Lung (tissue), 12 donors: ENCODE data around the gene NFKBIB. TPM values are rescaled to one million over a fixed set of nuclear protein-coding genes. Genes with fewer than 3 reads are reported as not detected.

Experiments used
- ATAC-seq: fragments of 200-7000 bp; cut with Tn5 transposase; one replicate; pipeline ENCODE4 v1.9.1; 2020; ENCODE audit warnings: moderate number of reproducible peaks; ENCODE audit not compliant: insufficient read depth, low FRiP score
- DNase-seq, 3 donors: peaks; one replicate each; pipeline ENCODE4 v3.0.0-alpha.2; 2013 to 2017
- H3K27ac ChIP-seq, 2 donors: one replicate each; pipeline ENCODE4 v1.5.1; 2013; ENCODE audit warnings: mild to moderate bottlenecking in 2 of 2, moderate library complexity in 2 of 2, control low read depth in 1 of 2, inconsistent platforms in 1 of 2, low read depth in 1 of 2, low read length in 1 of 2
- H3K27me3 ChIP-seq, 3 donors: one replicate each; pipeline ENCODE4 v1.5.1; 2013; ENCODE audit warnings: low read length in 2 of 3; ENCODE audit not compliant: control insufficient read depth in 3 of 3, insufficient read depth in 3 of 3
- H3K36me3 ChIP-seq, 4 donors: one replicate each; pipeline ENCODE4 v1.5.1; 2013; ENCODE audit warnings: low read length in 4 of 4, mild to moderate bottlenecking in 1 of 4, moderate library complexity in 1 of 4; ENCODE audit not compliant: control insufficient read depth in 4 of 4, insufficient read depth in 4 of 4
- H3K4me1 ChIP-seq, 5 donors: one replicate each; pipeline ENCODE4 v1.5.1; 2013; ENCODE audit warnings: low read length in 5 of 5, mild to moderate bottlenecking in 2 of 5, moderate library complexity in 1 of 5; ENCODE audit not compliant: control insufficient read depth in 5 of 5, insufficient read depth in 5 of 5
- H3K4me3 ChIP-seq: one replicate; pipeline ENCODE4 v1.5.1; 2013; ENCODE audit warnings: mild to moderate bottlenecking, control low read depth, moderate library complexity
- H3K9ac ChIP-seq, 2 donors: one replicate each; pipeline ENCODE4 v1.5.1; 2013; ENCODE audit warnings: low read length in 2 of 2, control low read depth in 1 of 2; ENCODE audit not compliant: insufficient read depth in 1 of 2
- H3K9me3 ChIP-seq, 4 donors: one replicate each; pipeline ENCODE4 v1.5.1; 2013; ENCODE audit warnings: low read length in 3 of 4, mild to moderate bottlenecking in 1 of 4, moderate library complexity in 1 of 4; ENCODE audit not compliant: control insufficient read depth in 4 of 4, insufficient read depth in 3 of 4
- WGBS, 2 donors: extraction: QIAGEN DNeasy Blood & Tissue Kit; methylation state at CpG; one replicate each; pipeline ENCODE4 v1.1.7; 2013; 5-methylcytosine and 5-hydroxymethylcytosine counted together
- polyA plus RNA-seq, 2 donors: library from polyadenylated mRNA; stranded (reverse); fragments of 200-250 nt; gene quantifications; one replicate each; pipeline ENCODE4 v1.2.1, GENCODE V29; 2013
- total RNA-seq, 2 donors: library from RNA; depleted of rRNA in 1 of 2; stranded (reverse); fragments of >200 nt in 1 of 2; gene quantifications; one replicate each; pipeline ENCODE4 v1.2.1, GENCODE V29; 2014 to 2021
- TF ChIP-seq, protein P1 (sequence below): IDR thresholded peaks from 2 replicates; pipeline ENCODE4 v1.5.1; 2012; ENCODE audit warnings: mild to moderate bottlenecking; ENCODE audit errors: control extremely low read depth, extremely low read depth
- donor health status: control.
- donor health status: control.
- donor health status: Bipolar disorder and iron deficiency.
- donor health status: healthy.
- donor health status: DM: yes; HTN: yes; CAD: no.

The NFKBIB gene
- total and polyA plus RNA-seq, 4 donors = 12.8 to 60.8 (median 48.8) TPM

DNA sequence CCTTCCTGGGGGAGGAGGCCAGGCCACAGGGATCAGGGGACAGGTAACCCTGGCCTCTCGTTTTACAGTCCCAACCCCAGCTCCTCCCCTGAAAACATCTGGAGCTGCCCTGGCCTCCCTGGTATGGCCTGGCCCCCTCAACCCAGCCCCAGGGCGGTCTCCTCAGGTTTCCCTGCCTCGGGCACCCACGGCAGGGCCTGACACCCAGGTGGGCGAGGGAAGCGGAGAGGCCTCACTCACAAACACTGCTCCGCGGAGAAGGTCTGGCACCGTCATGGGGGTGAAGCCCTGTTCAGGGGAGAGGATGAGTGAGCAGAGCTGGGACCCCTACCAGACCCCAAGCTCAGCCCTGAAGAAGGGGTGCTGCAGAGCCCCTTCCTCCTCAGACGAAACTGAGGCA, 18.8 kb downstream of the NFKBIB start:
- Histone ChIP-seq H3K4me3 (no peak overlapping the region), H3K27me3 (no peaks in the 10 kb centered on the region), H3K36me3 (peaks cover 0 to 7% (median 5%) of the 10 kb centered on the region in 4 donors), H3K27ac (no peak overlapping the region), H3K4me1 (no peaks in the 10 kb centered on the region), H3K9me3 (no peaks in the 10 kb centered on the region), H3K9ac (no peak overlapping the region)
- DNase-seq = no peak
- 92 to 94% methylated on average over 10 of the region's 10 CpGs for WGBS, 2 donors
- TF ChIP-seq, protein P1, sequence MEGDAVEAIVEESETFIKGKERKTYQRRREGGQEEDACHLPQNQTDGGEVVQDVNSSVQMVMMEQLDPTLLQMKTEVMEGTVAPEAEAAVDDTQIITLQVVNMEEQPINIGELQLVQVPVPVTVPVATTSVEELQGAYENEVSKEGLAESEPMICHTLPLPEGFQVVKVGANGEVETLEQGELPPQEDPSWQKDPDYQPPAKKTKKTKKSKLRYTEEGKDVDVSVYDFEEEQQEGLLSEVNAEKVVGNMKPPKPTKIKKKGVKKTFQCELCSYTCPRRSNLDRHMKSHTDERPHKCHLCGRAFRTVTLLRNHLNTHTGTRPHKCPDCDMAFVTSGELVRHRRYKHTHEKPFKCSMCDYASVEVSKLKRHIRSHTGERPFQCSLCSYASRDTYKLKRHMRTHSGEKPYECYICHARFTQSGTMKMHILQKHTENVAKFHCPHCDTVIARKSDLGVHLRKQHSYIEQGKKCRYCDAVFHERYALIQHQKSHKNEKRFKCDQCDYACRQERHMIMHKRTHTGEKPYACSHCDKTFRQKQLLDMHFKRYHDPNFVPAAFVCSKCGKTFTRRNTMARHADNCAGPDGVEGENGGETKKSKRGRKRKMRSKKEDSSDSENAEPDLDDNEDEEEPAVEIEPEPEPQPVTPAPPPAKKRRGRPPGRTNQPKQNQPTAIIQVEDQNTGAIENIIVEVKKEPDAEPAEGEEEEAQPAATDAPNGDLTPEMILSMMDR = no peak
- no peak for ATAC-seq

DNA sequence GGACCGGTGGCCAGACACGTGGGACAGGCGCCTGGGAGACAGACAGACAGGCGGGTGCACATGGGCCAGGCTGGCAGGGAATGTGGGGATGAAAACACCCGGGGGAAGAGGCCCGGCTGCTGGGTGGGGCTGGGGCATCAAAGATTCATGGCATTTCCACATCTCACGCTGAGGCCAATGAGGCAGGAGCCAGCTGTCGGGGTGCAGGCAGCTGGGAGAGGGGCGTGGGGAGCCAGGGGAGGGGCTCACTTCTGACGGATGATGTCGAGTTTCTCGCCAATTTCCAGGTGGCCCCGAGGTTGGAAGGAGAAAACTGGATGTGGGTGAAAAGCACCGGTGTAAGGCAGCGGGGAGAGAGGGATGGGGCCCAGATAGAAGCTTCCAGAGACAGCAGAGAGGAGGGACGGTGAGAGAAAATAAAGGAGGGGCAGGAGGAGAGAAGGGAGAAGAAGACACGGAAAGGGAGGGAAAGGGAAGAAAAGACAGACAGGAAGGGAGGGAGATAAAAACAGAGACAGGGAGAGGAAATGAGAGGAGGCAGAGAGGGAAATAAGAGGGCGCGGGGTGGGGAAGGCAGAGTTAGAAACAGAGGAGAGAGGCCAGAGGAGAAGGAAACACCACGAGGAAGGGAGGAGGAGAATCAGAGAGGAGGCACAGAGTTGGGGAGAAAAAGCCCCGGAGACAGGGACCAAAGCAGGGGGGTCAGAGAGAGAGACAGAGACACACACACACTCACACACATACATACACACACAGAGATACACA, 20.2 kb downstream of the NFKBIB start:
- TF ChIP-seq, protein P1 = no peak

DNA sequence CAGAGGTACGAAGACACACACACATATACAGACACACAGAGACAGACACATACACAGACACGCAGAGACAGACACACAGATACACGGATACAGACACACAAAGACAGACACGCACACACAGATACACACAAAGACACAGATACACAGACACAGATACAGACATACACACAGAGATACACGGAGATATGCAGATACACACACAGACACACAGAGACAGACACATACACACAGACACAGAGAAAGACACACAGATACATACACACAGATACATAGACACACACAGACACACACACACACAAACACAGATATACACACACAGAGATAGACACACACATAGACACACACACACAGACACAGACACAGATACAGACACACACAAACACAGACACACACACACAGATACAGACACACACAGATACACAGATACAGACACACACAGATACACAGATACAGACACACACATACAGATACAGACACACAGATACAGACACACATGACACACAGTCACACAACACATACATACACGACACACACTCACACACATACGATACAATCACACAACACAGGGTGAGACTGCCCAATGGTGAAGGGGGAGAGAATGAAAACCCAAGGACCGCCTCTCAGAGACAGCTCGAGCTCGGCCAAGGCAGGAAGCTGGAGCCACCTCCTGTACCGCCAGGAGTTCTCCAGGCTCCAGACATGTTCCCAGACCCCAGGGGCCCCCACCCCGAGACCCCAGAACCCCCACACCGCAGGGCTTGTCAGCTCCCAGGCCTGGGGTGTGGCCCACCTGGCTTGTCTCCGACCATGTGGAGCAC, 21.0 kb downstream of the NFKBIB start:
- Histone ChIP-seq H3K9ac (no peak overlapping the region), H3K36me3 (peaks cover 8 to 18% (median 13%) of the 10 kb centered on the region in 4 donors), H3K9me3 (no peaks in the 10 kb centered on the region), H3K4me3 (no peak overlapping the region), H3K27me3 (no peaks in the 10 kb centered on the region), H3K27ac (no peak overlapping the region), H3K4me1 (no peaks in the 10 kb centered on the region)
- TF ChIP-seq, protein P1 = no peak
- 76 to 78% methylated on average over 14 of the region's 14 CpGs for WGBS, 2 donors
- ATAC-seq (no peak), DNase-seq (no peak)

More for the DNA sequence above, 20.2 kb downstream of the NFKBIB start:
- Histone ChIP-seq H3K27ac (no peak overlapping the region), H3K27me3 (no peaks in the 10 kb centered on the region), H3K9ac (no peak overlapping the region), H3K9me3 (no peaks in the 10 kb centered on the region), H3K36me3 (peaks cover 8 to 18% (median 12%) of the 10 kb centered on the region in 4 donors), H3K4me1 (no peaks in the 10 kb centered on the region), H3K4me3 (no peak overlapping the region)
- 69 to 72% methylated on average over 21 of the region's 21 CpGs for WGBS, 2 donors
- no peak for ATAC-seq
- no peak for DNase-seq
